ENCODE results near the gene GNAL. TPM values are rescaled to one million over a fixed set of nuclear protein-coding genes. Genes with fewer than 3 reads are reported as not detected.
A peak's percentile ranks its signal among the peaks of the same experiment; 100 is the strongest.

GNAL gene
- total RNA-seq, 8 experiments from 2014 or later = 0.85 to 31.0 (median 11.1) TPM

DNA sequence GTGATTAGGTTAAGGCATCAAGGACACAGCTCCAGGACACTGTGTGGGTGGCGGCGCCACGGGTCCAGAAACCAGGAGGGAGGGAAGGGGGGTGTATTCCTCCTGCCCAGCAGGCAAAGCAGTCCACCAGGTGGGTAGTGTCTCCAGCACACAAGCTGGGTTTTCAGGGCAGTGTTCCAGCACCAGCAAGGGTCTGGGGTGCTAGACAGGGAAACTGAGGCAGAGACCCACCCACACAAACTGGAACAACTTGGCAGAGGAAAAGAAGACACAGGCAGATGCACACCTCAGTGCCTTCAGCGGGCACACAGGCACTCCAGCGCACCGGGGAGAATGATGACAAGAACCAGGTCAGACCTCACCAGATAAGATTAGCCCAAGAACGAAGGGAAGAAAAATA, 28.4 kb upstream of the GNAL start:
- in situ Hi-C loops (cut with MboI; ENCODE audit: low pct_unique_long_range_greater_than_20kb in 2 of 9, low sequenced_read_pairs in 9 of 9, unreplicated experiment in 9 of 9) = loop anchor here in 2 of 9 experiments (25.0 kb wide), 1 partner anchor 377 kb away; no protein-coding TSS in a partner anchor
- H3K4me3 ChIP-seq = no peak overlapping the region
- no peak overlapping the region for H3K27ac ChIP-seq
- ATAC-seq (replicated peaks in 6 of 8) = no peak
- H3K4me1 ChIP-seq (replicated peaks in 1 of 2) = no peaks in the 10 kb centered on the region
- WGBS, 10 experiments = 31 to 100% (median 80%) methylated on average over 1 to 4 of the region's 7 CpGs; no CpG with 5 or more reads in 3 of the 10 experiments

- no peak overlapping the region for H3K4me3 ChIP-seq
- ATAC-seq (replicated peaks in 6 of 8) = no peak
- WGBS, 10 experiments = 26 to 93% (median 71%) methylated on average over 2 to 4 of the region's 5 CpGs; no CpG with 5 or more reads in 1 of the 10 experiments
- H3K27ac ChIP-seq = no peak overlapping the region
- in situ Hi-C loops (cut with MboI; ENCODE audit: low pct_unique_long_range_greater_than_20kb in 2 of 9, low sequenced_read_pairs in 9 of 9, unreplicated experiment in 9 of 9) = loop anchor here in 2 of 9 experiments (25.0 kb wide), 1 partner anchor 376 kb away; no protein-coding TSS in a partner anchor
- no peaks in the 10 kb centered on the region for H3K4me1 ChIP-seq (replicated peaks in 1 of 2)
Measured at GRCh38 chr18:11661430-11661829, 27.6 kb upstream of the GNAL start.

GRCh38 chr18:11663439-11664029, 25.5 kb upstream of the GNAL start:
- Histone ChIP-seq H3K4me1 (replicated peaks in 1 of 2) (no peaks in the 10 kb centered on the region), H3K27ac (no peak overlapping the region), H3K4me3 (no peak overlapping the region)
- WGBS, 10 experiments = 8 to 100% (median 46%) methylated on average over 1 to 5 of the region's 6 CpGs; no CpG with 5 or more reads in 1 of the 10 experiments
- in situ Hi-C loops (cut with MboI; ENCODE audit: low pct_unique_long_range_greater_than_20kb in 2 of 9, low sequenced_read_pairs in 9 of 9, unreplicated experiment in 9 of 9) = loop anchor here in 2 of 9 experiments (25.0 kb wide), 1 partner anchor 374 kb away; no protein-coding TSS in a partner anchor
- no peak for ATAC-seq (replicated peaks in 6 of 8)

GRCh38 chr18:11664286-11664685, 24.8 kb upstream of the GNAL start:
- H3K4me1 ChIP-seq (replicated peaks in 1 of 2) = no peaks in the 10 kb centered on the region
- no peak overlapping the region for H3K4me3 ChIP-seq
- in situ Hi-C loops (cut with MboI; ENCODE audit: low pct_unique_long_range_greater_than_20kb in 2 of 9, low sequenced_read_pairs in 9 of 9, unreplicated experiment in 9 of 9) = loop anchor here in 2 of 9 experiments (25.0 kb wide), 1 partner anchor 373 kb away; no protein-coding TSS in a partner anchor
- H3K27ac ChIP-seq = no peak overlapping the region
- WGBS, 10 experiments = 0 to 100% (median 17%) methylated on average over 1 to 3 of the region's 4 CpGs; no CpG with 5 or more reads in 3 of the 10 experiments
- no peak for ATAC-seq (replicated peaks in 6 of 8)

DNA sequence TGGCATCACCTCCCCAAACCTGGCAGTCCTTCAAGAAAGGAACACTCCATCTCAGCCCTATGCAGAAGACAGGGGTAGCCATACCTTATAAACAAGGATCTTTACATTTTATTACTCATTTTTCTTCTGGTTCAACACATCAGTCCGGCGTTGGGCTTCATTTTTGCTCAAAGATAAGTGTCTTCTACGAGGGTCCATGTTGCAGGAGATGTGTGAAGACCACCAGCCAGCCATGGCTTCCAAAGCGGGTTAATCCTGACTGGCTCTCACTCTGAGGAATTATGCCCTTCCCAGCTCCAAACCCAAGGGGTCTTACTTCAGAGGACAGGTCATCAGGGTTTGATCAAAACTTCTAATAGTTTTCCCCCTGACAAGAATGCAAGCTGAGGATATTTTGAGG, 23.9 kb upstream of the GNAL start:
- H3K4me3 ChIP-seq = no peak overlapping the region
- WGBS, 10 experiments = 0 to 87% (median 39%) methylated on average over 3 to 4 of the region's 4 CpGs; no CpG with 5 or more reads in 5 of the 10 experiments
- H3K27ac ChIP-seq = no peak overlapping the region
- in situ Hi-C loops (cut with MboI; ENCODE audit: low pct_unique_long_range_greater_than_20kb in 2 of 9, low sequenced_read_pairs in 9 of 9, unreplicated experiment in 9 of 9) = loop anchor here in 2 of 9 experiments (25.0 kb wide), 1 partner anchor 372 kb away; no protein-coding TSS in a partner anchor
- ATAC-seq (replicated peaks in 6 of 8) = no peak
- no peaks in the 10 kb centered on the region for H3K4me1 ChIP-seq (replicated peaks in 1 of 2)

DNA sequence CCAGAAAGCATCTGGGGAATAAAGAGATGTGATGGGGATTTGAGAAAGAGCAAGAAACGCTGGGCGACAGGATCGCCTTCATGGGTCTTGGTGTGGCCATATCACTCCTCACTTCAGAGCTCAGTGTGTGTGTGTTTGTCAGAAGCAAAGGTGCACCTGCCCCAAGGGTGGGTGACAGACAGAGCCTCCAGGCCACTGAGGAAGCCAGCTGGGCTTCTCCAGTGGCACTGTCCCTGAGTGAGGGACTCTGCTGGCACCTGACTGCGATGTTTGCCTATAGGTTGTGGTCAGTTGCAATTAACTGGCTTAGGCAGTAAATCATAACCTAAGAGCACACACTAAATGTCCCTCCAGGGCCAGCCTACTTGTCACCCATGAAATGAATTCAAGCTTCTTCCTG, 23.5 kb upstream of the GNAL start:
- no peaks in the 10 kb centered on the region for H3K4me1 ChIP-seq (replicated peaks in 1 of 2)
- 60 to 100% (median 79%) methylated on average over 1 to 4 of the region's 4 CpGs; no CpG with 5 or more reads in 4 of the 10 experiments for WGBS, 10 experiments
- ATAC-seq (replicated peaks in 6 of 8) = no peak
- no peak overlapping the region for H3K4me3 ChIP-seq
- in situ Hi-C loops (cut with MboI; ENCODE audit: low pct_unique_long_range_greater_than_20kb in 2 of 9, low sequenced_read_pairs in 9 of 9, unreplicated experiment in 9 of 9) = loop anchor here in 2 of 9 experiments (25.0 kb wide), 1 partner anchor 372 kb away; no protein-coding TSS in a partner anchor
- no peak overlapping the region for H3K27ac ChIP-seq

GRCh38 chr18:11666176-11666575, 22.9 kb upstream of the GNAL start:
- 20 to 90% (median 75%) methylated on average over 1 to 4 of the region's 4 CpGs; no CpG with 5 or more reads in 3 of the 10 experiments for WGBS, 10 experiments
- no peaks in the 10 kb centered on the region for H3K4me1 ChIP-seq (replicated peaks in 1 of 2)
- ATAC-seq (replicated peaks in 6 of 8) = no peak
- H3K27ac ChIP-seq = no peak overlapping the region
- no peak overlapping the region for H3K4me3 ChIP-seq
- in situ Hi-C loops (cut with MboI; ENCODE audit: low pct_unique_long_range_greater_than_20kb in 2 of 9, low sequenced_read_pairs in 9 of 9, unreplicated experiment in 9 of 9) = loop anchor here in 2 of 9 experiments (25.0 kb wide), 1 partner anchor 371 kb away; no protein-coding TSS in a partner anchor

- in situ Hi-C loops (cut with MboI; ENCODE audit: low pct_unique_long_range_greater_than_20kb in 2 of 9, low sequenced_read_pairs in 9 of 9, unreplicated experiment in 9 of 9) = loop anchor here in 2 of 9 experiments (25.0 kb wide), 1 partner anchor 370 kb away; no protein-coding TSS in a partner anchor
- WGBS, 10 experiments = 0 to 83% (median 48%) methylated on average over 1 to 4 of the region's 4 CpGs
- no peaks in the 10 kb centered on the region for H3K4me1 ChIP-seq (replicated peaks in 1 of 2)
- H3K27ac ChIP-seq = no peak overlapping the region
- no peak overlapping the region for H3K4me3 ChIP-seq
- ATAC-seq (replicated peaks in 6 of 8) = no peak
Measured at GRCh38 chr18:11666831-11667230, 22.2 kb upstream of the GNAL start.

DNA sequence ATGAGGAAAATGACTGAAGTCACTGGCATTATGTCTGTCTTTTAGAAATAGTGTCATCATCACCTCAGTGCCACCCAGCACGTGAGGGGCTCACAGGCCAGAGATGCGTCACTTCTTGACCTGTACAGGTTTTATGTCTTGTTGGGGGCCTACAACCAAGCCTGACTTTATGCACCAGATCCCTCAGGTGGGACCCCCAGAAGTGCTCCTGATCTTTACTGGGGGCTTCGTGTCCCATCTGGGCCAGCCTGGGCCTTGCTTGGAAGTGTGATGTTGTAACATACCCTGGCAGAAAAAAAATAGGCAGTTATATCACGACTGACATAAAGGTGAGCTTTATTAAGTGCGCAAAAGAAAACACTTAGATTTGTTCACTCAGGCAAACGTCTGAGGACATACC, 21.5 kb upstream of the GNAL start:
- H3K27ac ChIP-seq = no peak overlapping the region
- WGBS, 10 experiments = 6 to 82% (median 75%) methylated on average over 2 to 5 of the region's 6 CpGs; no CpG with 5 or more reads in 4 of the 10 experiments
- no peak overlapping the region for H3K4me3 ChIP-seq
- no peak for ATAC-seq (replicated peaks in 6 of 8)
- H3K4me1 ChIP-seq (replicated peaks in 1 of 2) = no peaks in the 10 kb centered on the region
- in situ Hi-C loops (cut with MboI; ENCODE audit: low pct_unique_long_range_greater_than_20kb in 2 of 9, low sequenced_read_pairs in 9 of 9, unreplicated experiment in 9 of 9) = loop anchor here in 2 of 9 experiments (25.0 kb wide), 1 partner anchor 370 kb away; no protein-coding TSS in a partner anchor

GRCh38 chr18:11668441-11669169, 20.5 kb upstream of the GNAL start:
- in situ Hi-C loops (cut with MboI; ENCODE audit: low pct_unique_long_range_greater_than_20kb in 2 of 9, low sequenced_read_pairs in 9 of 9, unreplicated experiment in 9 of 9) = loop anchor here in 2 of 9 experiments (25.0 kb wide), 1 partner anchor 369 kb away; no protein-coding TSS in a partner anchor

GRCh38 chr18:11669271-11669947, 19.7 kb upstream of the GNAL start:
- in situ Hi-C loops (cut with MboI; ENCODE audit: low pct_unique_long_range_greater_than_20kb in 2 of 9, low sequenced_read_pairs in 9 of 9, unreplicated experiment in 9 of 9) = loop anchor here in 2 of 9 experiments (25.0 kb wide), 1 partner anchor 368 kb away; no protein-coding TSS in a partner anchor
- no peak overlapping the region for H3K27ac ChIP-seq
- no peaks in the 10 kb centered on the region for H3K4me1 ChIP-seq (replicated peaks in 1 of 2)
- WGBS, 10 experiments = 40 to 97% (median 85%) methylated on average over 1 to 7 of the region's 14 CpGs; no CpG with 5 or more reads in 3 of the 10 experiments
- no peak overlapping the region for H3K4me3 ChIP-seq
- ATAC-seq (replicated peaks in 6 of 8) = peak in 1 of 8 experiments; percentile 12

More at GRCh38 chr18:11668441-11669169, 20.5 kb upstream of the GNAL start:
- 13 to 64% (median 36%) methylated on average over 5 to 10 of the region's 10 CpGs; no CpG with 5 or more reads in 1 of the 10 experiments for WGBS, 10 experiments
- Histone ChIP-seq H3K4me1 (replicated peaks in 1 of 2) (no peaks in the 10 kb centered on the region), H3K27ac (no peak overlapping the region), H3K4me3 (no peak overlapping the region)
- no peak for ATAC-seq (replicated peaks in 6 of 8)

DNA sequence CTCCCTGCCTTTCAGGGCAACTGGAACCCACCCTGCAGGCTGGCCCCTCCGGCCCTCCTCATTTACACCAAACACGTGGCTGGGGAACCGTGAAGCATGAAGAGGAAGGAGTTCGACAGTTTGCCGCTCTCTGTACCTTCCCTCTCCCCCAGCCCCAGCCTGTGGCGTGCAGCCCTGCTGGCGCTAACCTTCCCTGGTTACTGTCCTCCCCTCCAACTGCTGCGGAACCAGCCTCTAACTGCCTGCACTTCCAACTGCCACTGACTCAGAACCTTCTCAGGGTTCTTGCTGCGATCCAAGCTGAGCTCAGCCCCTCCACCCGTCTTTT, 19.2 kb upstream of the GNAL start:
- no peak for ATAC-seq (replicated peaks in 6 of 8)
- 0 to 100% (median 83%) methylated on average over 1 to 5 of the region's 10 CpGs; no CpG with 5 or more reads in 3 of the 10 experiments for WGBS, 10 experiments
- in situ Hi-C loops (cut with MboI; ENCODE audit: low pct_unique_long_range_greater_than_20kb in 2 of 9, low sequenced_read_pairs in 9 of 9, unreplicated experiment in 9 of 9) = loop anchor here in 2 of 9 experiments (25.0 kb wide), 1 partner anchor 367 kb away; no protein-coding TSS in a partner anchor
- H3K27ac ChIP-seq = no peak overlapping the region
- H3K4me3 ChIP-seq = no peak overlapping the region
- no peaks in the 10 kb centered on the region for H3K4me1 ChIP-seq (replicated peaks in 1 of 2)
